ENCODE data around the gene MYOM3.
A peak's percentile ranks its signal among the peaks of the same experiment; 100 is the strongest.
"Not testable (repeated sequence)": the region's sequence is repeated elsewhere in the genome, so short reads cannot be mapped to it uniquely, and the experiment has no call there.

The MYOM3 gene

GRCh38 chr1:24069817-24070216 lies 42.1 kb downstream of the MYOM3 start:
- DNase-seq = no peak

- DNase-seq = no peak
These were observed 44.0 kb downstream of the MYOM3 start for GRCh38 chr1:24067978-24068377.

GRCh38 chr1:24065304-24065703 lies 46.6 kb downstream of the MYOM3 start:
- no peak for DNase-seq

- DNase-seq = no peak
These were observed 49.7 kb downstream of the MYOM3 start for GRCh38 chr1:24062221-24062620.

GRCh38 chr1:24060482-24060881 lies 51.5 kb downstream of the MYOM3 start:
- DNase-seq = no peak

- DNase-seq = no peak
These were observed 53.1 kb downstream of the MYOM3 start for GRCh38 chr1:24058671-24059455.

- DNase-seq = no peak
These were observed 54.8 kb downstream of the MYOM3 start for GRCh38 chr1:24057171-24057570.

- DNase-seq = no peak
These were observed 56.3 kb downstream of the MYOM3 start for GRCh38 chr1:24055681-24056080.

- no peak for DNase-seq
These were observed 59.7 kb downstream of the MYOM3 start for GRCh38 chr1:24052220-24052619.

GRCh38 chr1:24051206-24051945 lies 60.6 kb downstream of the MYOM3 start:
- DNase-seq = no peak

GRCh38 chr1:24049733-24050132 lies 62.2 kb downstream of the MYOM3 start:
- DNase-seq = no peak

GRCh38 chr1:24048894-24049293 lies 63.0 kb downstream of the MYOM3 start:
- DNase-seq = not testable (repeated sequence)

GRCh38 chr1:24048205-24048869 lies 63.6 kb downstream of the MYOM3 start:
- no peak for DNase-seq

- DNase-seq = no peak
These were observed 64.8 kb downstream of the MYOM3 start for GRCh38 chr1:24047110-24047477.

- DNase-seq = no peak
These were observed 66.2 kb downstream of the MYOM3 start for GRCh38 chr1:24045771-24046170.

GRCh38 chr1:24044672-24045071 lies 67.3 kb downstream of the MYOM3 start:
- DNase-seq = not testable (repeated sequence)

- DNase-seq = peak; percentile 48
These were observed 68.4 kb downstream of the MYOM3 start for GRCh38 chr1:24043345-24044032.

- DNase-seq = no peak
These were observed 69.6 kb downstream of the MYOM3 start for GRCh38 chr1:24042315-24042714.

- no peak for DNase-seq
These were observed 75.8 kb downstream of the MYOM3 start for GRCh38 chr1:24036088-24036487.

GRCh38 chr1:24032981-24033380 lies 79.0 kb downstream of the MYOM3 start:
- no peak for DNase-seq

- DNase-seq = not testable (repeated sequence)
These were observed 80.9 kb downstream of the MYOM3 start for GRCh38 chr1:24030976-24031516.

GRCh38 chr1:24027838-24028468 lies 84.0 kb downstream of the MYOM3 start:
- DNase-seq = no peak

All from NCI-H2029 treated with DMSO at 0.1 percent for 48 hours (cell line).